ENCODE results near the gene MCEMP1.

GRCh38 chr19:7632340-7633203 lies 44.3 kb upstream of the MCEMP1 start:
- no peak for TF ChIP-seq EZH2phosphoT487 (conservative IDR thresholded peaks at IDR 0.05; ENCODE audit: low read length)
- TF ChIP-seq CTCF (IDR thresholded peaks at IDR 0.05; ENCODE audit: insufficient read depth, low read length, poor library complexity, severe bottlenecking): no peak

Data from SU-DHL-6 (cell line).